HepG2 (cell line): Measurements from ENCODE around the gene SLC17A3. TPM values are rescaled to one million over a fixed set of nuclear protein-coding genes. Genes with fewer than 3 reads are reported as not detected.

Source experiments
- AHR ChIP-seq: IDR thresholded peaks from 2 replicates; pipeline ENCODE4 v1.6.1; 2018; ENCODE audit warnings: missing genetic modification reagents, missing compliant biosample characterization
- ARNTL ChIP-seq: sonication (generic); formaldehyde crosslinking; IDR thresholded peaks from 2 replicates; pipeline ENCODE4 v1.4.0; 2020; ENCODE audit warnings: mild to moderate bottlenecking, missing genetic modification reagents
- CREM ChIP-seq, 2 experiments: sonication (generic) in 1 of 2; formaldehyde crosslinking in 1 of 2; IDR thresholded peaks; 2 replicates each; pipeline versions ENCODE4 v1.4.0 to v1.6.1; 2016 to 2020; ENCODE audit warnings: antibody characterized with exemption in 1 of 2, mild to moderate bottlenecking in 1 of 2, missing genetic modification reagents in 1 of 2
- HOXA3 ChIP-seq: sonication (generic); formaldehyde crosslinking; IDR thresholded peaks from 2 replicates; pipeline ENCODE4 v1.5.0; 2020; ENCODE audit warnings: missing genetic modification reagents
- KDM2A ChIP-seq: sonication (generic); formaldehyde crosslinking; IDR thresholded peaks from 2 replicates; pipeline ENCODE4 v1.4.0; 2020; ENCODE audit warnings: low read depth, missing genetic modification reagents, borderline replicate concordance
- PCBP1 ChIP-seq: fragments of 200-400 bp; formaldehyde crosslinking; IDR thresholded peaks from 2 replicates; pipeline ENCODE4 v1.6.1; 2017; ENCODE audit warnings: mild to moderate bottlenecking, low read depth, low read length, borderline replicate concordance
- SNAI1 ChIP-seq: sonication (generic); formaldehyde crosslinking; IDR thresholded peaks from 2 replicates; pipeline ENCODE4 v1.5.0; 2020; ENCODE audit warnings: mild to moderate bottlenecking, missing genetic modification reagents, borderline replicate concordance
- SOX13 ChIP-seq, 3 experiments: fragments of 450-650 bp in 1 of 3; sonication (generic) in 1 of 3; formaldehyde crosslinking in 1 of 3; IDR thresholded peaks in 2 of 3; conservative IDR thresholded peaks in 1 of 3; 2 replicates each; pipeline versions ENCODE4 v1.5.0 to v1.6.1; 2016 to 2020; ENCODE audit warnings: antibody characterized with exemption in 1 of 3, mild to moderate bottlenecking in 1 of 3, missing compliant biosample characterization in 1 of 3, missing genetic modification reagents in 1 of 3, moderate library complexity in 1 of 3
- TEAD2 ChIP-seq: sonication (generic); formaldehyde crosslinking; IDR thresholded peaks from 2 replicates; pipeline ENCODE4 v1.9.0; 2021; ENCODE audit warnings: missing genetic modification reagents
- ZNF143 ChIP-seq: sonication (generic); formaldehyde crosslinking; IDR thresholded peaks from 2 replicates; pipeline ENCODE4 v1.4.0; 2020; ENCODE audit warnings: missing genetic modification reagents
- ZNF205 ChIP-seq: IDR thresholded peaks from 2 replicates; pipeline ENCODE4 v1.6.1; 2018; ENCODE audit warnings: missing biosample characterization, missing genetic modification reagents
- ZNF431 ChIP-seq: sonication (generic); formaldehyde crosslinking; IDR thresholded peaks from 2 replicates; pipeline ENCODE4 v1.9.0; 2022; ENCODE audit warnings: missing genetic modification reagents, low read depth, mild to moderate bottlenecking, borderline replicate concordance
- ZNF563 ChIP-seq: sonication (generic); formaldehyde crosslinking; IDR thresholded peaks from 2 replicates; pipeline ENCODE4 v1.8.0; 2022; ENCODE audit warnings: mild to moderate bottlenecking, moderate library complexity, missing genetic modification reagents
- ZNF619 ChIP-seq: sonication (generic); formaldehyde crosslinking; IDR thresholded peaks from 2 replicates; pipeline ENCODE4 v1.4.0; 2020; ENCODE audit warnings: mild to moderate bottlenecking, missing genetic modification reagents
- ZSCAN31 ChIP-seq: sonication (generic); formaldehyde crosslinking; IDR thresholded peaks from 2 replicates; pipeline ENCODE4 v1.5.0; 2020; ENCODE audit warnings: low read depth, mild to moderate bottlenecking, missing genetic modification reagents
- polyA plus RNA-seq, 8 experiments: library from polyadenylated mRNA; depleted of rRNA in 3 of 8; stranded (reverse) in 7 of 8; unstranded in 1 of 8; fragments of >200 nt; fragmentation: Illumina TruSeq in 4 of 8; extraction: Trizol in 4 of 8; gene quantifications; 2 replicates each; pipeline versions ENCODE4 v1.2.1 to v1.2.3, GENCODE V29; 2011 to 2016; ENCODE audit warnings: low read depth in 4 of 8, missing spikeins in 1 of 8, mixed read lengths in 1 of 8; ENCODE audit not compliant: insufficient read depth in 1 of 8
- total RNA-seq, 5 experiments: library from RNA; depleted of rRNA; stranded (reverse); fragments of >200 nt; fragmentation: Illumina TruSeq; extraction: Trizol; gene quantifications; 2 replicates each; pipeline ENCODE4 v1.2.3, GENCODE V29; 2016; ENCODE audit warnings: low read depth in 1 of 5
- TF ChIP-seq, protein P1 (sequence below): fragments of 450-650 bp; IDR thresholded peaks from 2 replicates; pipeline ENCODE4 v1.6.1; 2016
- TF ChIP-seq, protein P2 (sequence below): sonication (generic); formaldehyde crosslinking; IDR thresholded peaks from 2 replicates; pipeline ENCODE4 v1.8.0; 2022; ENCODE audit warnings: mild to moderate bottlenecking, missing genetic modification reagents, moderate library complexity
- TF ChIP-seq, protein P3 (sequence below): sonication (generic); formaldehyde crosslinking; IDR thresholded peaks from 2 replicates; pipeline ENCODE4 v1.5.0; 2020; ENCODE audit warnings: mild to moderate bottlenecking, missing genetic modification reagents
- TF ChIP-seq, protein P4 (sequence below): sonication (generic); formaldehyde crosslinking; IDR thresholded peaks from 2 replicates; pipeline ENCODE4 v1.5.0; 2020; ENCODE audit warnings: missing genetic modification reagents, mild to moderate bottlenecking, borderline replicate concordance
- TF ChIP-seq, protein P5 (sequence below): sonication (generic); formaldehyde crosslinking; IDR thresholded peaks from 2 replicates; pipeline ENCODE4 v1.5.0; 2020; ENCODE audit warnings: mild to moderate bottlenecking, missing genetic modification reagents, moderate library complexity

The SLC17A3 gene
- total and polyA plus RNA-seq, 2 of the 13 experiments (the other 11 are each of a cell fraction or from before 2014, with no cell fraction given): 0.09 to 0.11 TPM

DNA sequence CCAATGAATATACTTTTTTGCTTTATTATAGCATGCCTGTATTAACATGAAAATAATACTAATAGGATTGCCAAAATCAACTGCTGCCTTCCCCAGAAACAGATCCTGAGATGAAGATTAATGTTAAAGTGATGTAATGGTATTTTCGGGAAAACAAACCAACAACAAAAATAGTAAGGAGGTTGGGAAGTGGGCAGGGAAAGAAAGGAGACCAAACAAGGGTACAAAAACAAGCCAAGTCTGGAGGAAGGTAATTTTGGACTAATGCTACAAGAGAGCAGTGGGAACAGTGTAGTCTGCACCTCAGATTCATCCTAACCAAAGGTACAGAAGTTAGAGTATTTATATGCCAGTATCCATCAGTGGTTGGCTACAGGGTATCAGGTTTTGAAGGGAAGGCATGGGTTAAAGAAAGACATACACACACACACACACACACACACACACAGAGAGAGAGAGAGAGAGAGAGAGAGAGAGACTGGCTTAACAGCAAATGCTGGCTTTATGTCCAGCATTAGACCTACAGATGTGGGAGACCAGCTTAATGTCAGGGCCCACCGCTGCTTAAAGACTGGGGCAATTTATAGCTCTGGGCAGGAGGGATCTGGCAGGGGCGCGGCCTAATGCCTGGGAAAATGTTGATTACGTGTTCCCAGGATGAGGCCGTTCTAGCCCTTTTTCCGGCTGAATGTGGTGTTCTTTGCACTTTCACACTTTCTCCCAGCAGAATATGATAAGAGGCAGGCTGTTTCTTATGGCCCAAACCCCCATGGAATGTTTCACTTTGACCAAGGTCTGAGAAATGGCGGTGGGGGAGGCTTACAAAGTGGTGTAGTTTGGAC is 38.4 kb downstream of the SLC17A3 start (continued):
- TF ChIP-seq, protein P1, sequence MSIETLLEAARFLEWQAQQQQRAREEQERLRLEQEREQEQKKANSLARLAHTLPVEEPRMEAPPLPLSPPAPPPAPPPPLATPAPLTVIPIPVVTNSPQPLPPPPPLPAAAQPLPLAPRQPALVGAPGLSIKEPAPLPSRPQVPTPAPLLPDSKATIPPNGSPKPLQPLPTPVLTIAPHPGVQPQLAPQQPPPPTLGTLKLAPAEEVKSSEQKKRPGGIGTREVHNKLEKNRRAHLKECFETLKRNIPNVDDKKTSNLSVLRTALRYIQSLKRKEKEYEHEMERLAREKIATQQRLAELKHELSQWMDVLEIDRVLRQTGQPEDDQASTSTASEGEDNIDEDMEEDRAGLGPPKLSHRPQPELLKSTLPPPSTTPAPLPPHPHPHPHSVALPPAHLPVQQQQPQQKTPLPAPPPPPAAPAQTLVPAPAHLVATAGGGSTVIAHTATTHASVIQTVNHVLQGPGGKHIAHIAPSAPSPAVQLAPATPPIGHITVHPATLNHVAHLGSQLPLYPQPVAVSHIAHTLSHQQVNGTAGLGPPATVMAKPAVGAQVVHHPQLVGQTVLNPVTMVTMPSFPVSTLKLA: no peak
- TF ChIP-seq HOXA3 (peak; percentile 38; the same call in 1 of the 2 replicates), CREM (IDR thresholded peaks at IDR 0.05) (peak; percentile 57), CREM (CRISPR knock-in tag; IDR thresholded peaks at IDR 0.05) (no peak), ZSCAN31 (no peak), TEAD2 (CRISPR knock-in tag) (no peak), ZNF143 (CRISPR knock-in tag) (no peak), KDM2A (CRISPR knock-in tag) (0 out of 2 replicates have a peak, but pooled peaks have one; percentile 13), PCBP1 (no peak), AHR (no peak), SOX13 (IDR thresholded peaks at IDR 0.05) (0 out of 2 replicates have a peak, but pooled peaks have one; percentile 20), SOX13 (CRISPR knock-in tag; conservative IDR thresholded peaks at IDR 0.05 in 1 of 2, IDR thresholded peaks at IDR 0.05 in 1 of 2) (no peak), ZNF563 (CRISPR knock-in tag) (no peak), SNAI1 (CRISPR knock-in tag) (no peak), ZNF619 (CRISPR knock-in tag) (peak; percentile 60; the same call in 1 of the 2 replicates), ZNF205 (CRISPR knock-in tag) (no peak), ARNTL (0 out of 2 replicates have a peak, but pooled peaks have one; percentile 25), ZNF431 (CRISPR knock-in tag) (no peak)
- TF ChIP-seq, protein P2, sequence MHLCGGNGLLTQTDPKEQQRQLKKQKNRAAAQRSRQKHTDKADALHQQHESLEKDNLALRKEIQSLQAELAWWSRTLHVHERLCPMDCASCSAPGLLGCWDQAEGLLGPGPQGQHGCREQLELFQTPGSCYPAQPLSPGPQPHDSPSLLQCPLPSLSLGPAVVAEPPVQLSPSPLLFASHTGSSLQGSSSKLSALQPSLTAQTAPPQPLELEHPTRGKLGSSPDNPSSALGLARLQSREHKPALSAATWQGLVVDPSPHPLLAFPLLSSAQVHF (CRISPR knock-in tag): no peak
- TF ChIP-seq, protein P3, sequence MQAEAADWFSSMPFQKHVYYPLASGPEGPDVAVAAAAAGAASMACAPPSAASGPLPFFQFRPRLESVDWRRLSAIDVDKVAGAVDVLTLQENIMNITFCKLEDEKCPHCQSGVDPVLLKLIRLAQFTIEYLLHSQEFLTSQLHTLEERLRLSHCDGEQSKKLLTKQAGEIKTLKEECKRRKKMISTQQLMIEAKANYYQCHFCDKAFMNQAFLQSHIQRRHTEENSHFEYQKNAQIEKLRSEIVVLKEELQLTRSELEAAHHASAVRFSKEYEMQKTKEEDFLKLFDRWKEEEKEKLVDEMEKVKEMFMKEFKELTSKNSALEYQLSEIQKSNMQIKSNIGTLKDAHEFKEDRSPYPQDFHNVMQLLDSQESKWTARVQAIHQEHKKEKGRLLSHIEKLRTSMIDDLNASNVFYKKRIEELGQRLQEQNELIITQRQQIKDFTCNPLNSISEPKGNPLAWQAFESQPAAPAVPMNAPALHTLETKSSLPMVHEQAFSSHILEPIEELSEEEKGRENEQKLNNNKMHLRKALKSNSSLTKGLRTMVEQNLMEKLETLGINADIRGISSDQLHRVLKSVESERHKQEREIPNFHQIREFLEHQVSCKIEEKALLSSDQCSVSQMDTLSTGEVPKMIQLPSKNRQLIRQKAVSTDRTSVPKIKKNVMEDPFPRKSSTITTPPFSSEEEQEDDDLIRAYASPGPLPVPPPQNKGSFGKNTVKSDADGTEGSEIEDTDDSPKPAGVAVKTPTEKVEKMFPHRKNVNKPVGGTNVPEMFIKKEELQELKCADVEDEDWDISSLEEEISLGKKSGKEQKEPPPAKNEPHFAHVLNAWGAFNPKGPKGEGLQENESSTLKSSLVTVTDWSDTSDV (CRISPR knock-in tag): no peak
- TF ChIP-seq, protein P4, sequence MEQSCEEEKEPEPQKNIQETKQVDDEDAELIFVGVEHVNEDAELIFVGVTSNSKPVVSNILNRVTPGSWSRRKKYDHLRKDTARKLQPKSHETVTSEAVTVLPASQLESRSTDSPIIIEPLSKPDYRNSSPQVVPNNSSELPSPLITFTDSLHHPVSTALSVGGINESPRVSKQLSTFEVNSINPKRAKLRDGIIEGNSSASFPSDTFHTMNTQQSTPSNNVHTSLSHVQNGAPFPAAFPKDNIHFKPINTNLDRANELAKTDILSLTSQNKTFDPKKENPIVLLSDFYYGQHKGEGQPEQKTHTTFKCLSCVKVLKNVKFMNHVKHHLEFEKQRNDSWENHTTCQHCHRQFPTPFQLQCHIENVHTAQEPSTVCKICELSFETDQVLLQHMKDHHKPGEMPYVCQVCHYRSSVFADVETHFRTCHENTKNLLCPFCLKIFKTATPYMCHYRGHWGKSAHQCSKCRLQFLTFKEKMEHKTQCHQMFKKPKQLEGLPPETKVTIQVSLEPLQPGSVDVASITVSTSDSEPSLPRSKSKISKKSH: no peak
- TF ChIP-seq, protein P5, sequence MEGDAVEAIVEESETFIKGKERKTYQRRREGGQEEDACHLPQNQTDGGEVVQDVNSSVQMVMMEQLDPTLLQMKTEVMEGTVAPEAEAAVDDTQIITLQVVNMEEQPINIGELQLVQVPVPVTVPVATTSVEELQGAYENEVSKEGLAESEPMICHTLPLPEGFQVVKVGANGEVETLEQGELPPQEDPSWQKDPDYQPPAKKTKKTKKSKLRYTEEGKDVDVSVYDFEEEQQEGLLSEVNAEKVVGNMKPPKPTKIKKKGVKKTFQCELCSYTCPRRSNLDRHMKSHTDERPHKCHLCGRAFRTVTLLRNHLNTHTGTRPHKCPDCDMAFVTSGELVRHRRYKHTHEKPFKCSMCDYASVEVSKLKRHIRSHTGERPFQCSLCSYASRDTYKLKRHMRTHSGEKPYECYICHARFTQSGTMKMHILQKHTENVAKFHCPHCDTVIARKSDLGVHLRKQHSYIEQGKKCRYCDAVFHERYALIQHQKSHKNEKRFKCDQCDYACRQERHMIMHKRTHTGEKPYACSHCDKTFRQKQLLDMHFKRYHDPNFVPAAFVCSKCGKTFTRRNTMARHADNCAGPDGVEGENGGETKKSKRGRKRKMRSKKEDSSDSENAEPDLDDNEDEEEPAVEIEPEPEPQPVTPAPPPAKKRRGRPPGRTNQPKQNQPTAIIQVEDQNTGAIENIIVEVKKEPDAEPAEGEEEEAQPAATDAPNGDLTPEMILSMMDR (CRISPR knock-in tag): no peak
